Natural killer cell treated with Interleukin-12 subunit alpha and Interleukin-12 subunit beta and Interleukin-15 and Interleukin-18, amount 100 ng/mL, for 72 hours (primary cell): ENCODE data around the gene UGT2B17. TPM values are rescaled to one million over a fixed set of nuclear protein-coding genes. Genes with fewer than 3 reads are reported as not detected.

ENCODE experiments used
- ATAC-seq, 2 donors: fragments of 150-1000 bp; cut with Tn5 transposase in 1 of 2; sonication (Bioruptor Pico), chemical (Tn5 transposase) in 1 of 2; 2 replicates each; pipeline ENCODE4 v1.10.0; 2021
- DNase-seq: peaks from one replicate; pipeline ENCODE4 v3.0.0; 2022; ENCODE audit warnings: low spot score
- H3K27ac Mint-ChIP-seq, 2 donors: 1 replicate in 1 of 2; 2 replicates in 1 of 2; pipeline ENCODE4 v1.8.0; 2022; ENCODE audit warnings: mixed read lengths in 2 of 2, mild to moderate bottlenecking in 1 of 2, moderate library complexity in 1 of 2
- H3K27me3 Mint-ChIP-seq, 2 donors: 1 replicate in 1 of 2; 2 replicates in 1 of 2; pipeline ENCODE4 v1.8.0; 2022; ENCODE audit warnings: mixed read lengths in 2 of 2
- H3K36me3 Mint-ChIP-seq: one replicate; pipeline ENCODE4 v1.8.0; 2022; ENCODE audit warnings: mixed read lengths
- H3K4me1 Mint-ChIP-seq, 2 donors: 1 replicate in 1 of 2; 2 replicates in 1 of 2; pipeline ENCODE4 v1.8.0; 2022; ENCODE audit warnings: low read depth in 2 of 2, mixed read lengths in 2 of 2, mild to moderate bottlenecking in 1 of 2
- H3K4me3 Mint-ChIP-seq: one replicate; pipeline ENCODE4 v1.8.0; 2022; ENCODE audit warnings: mixed read lengths
- H3K9me3 Mint-ChIP-seq: 2 replicates; pipeline ENCODE4 v1.8.0; 2022; ENCODE audit warnings: mixed read lengths
- total RNA-seq, 2 donors: library from RNA; stranded (reverse); gene quantifications; one replicate each; pipeline ENCODE4 v1.2.3, GENCODE V29; 2022

UGT2B17 gene
- total RNA-seq, 2 donors from 2014 or later: not detected

DNA sequence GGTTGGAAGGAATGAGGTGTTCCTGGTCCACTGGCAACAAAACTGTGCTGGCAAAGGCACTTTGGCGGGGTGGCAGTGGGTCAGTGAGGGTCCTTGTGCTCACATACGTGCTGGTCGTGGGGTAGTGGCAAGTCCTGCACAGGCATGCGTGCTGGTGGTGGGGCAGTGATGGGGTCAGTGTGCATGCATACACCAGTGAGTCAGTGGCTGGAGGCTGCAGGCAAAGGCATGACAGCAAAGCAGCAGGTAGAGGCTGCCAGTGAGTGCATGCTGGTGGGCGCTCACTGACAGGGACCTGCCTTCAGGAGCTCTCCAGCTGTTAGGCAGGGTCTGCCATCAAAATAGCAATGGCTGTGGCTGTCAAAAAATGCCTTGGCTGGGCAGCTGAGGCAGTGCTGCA is 86.8 kb downstream of the UGT2B17 start:
- Mint-ChIP-seq H3K27ac (no peak overlapping the region), H3K4me3 (no peak overlapping the region), H3K27me3 (peaks cover 0 to 2% of the 10 kb centered on the region in 2 donors), H3K9me3 (no peaks in the 10 kb centered on the region), H3K36me3 (no peaks in the 10 kb centered on the region), H3K4me1 (no peaks in the 10 kb centered on the region)
- DNase-seq: no peak
- peak in 1 of 2 donors; percentile 40 for ATAC-seq

Other genes starting within 250 kb of the UGT2B17 start
- gene YTHDC1, start 226.2 kb downstream of the UGT2B17 start, total RNA-seq: 10 to 100 TPM; 86.0 to 91.7 TPM
- gene TMPRSS11E, start 128.9 kb downstream of the UGT2B17 start, total RNA-seq: not detected
- not detected for gene UGT2B15, start 94.3 kb upstream of the UGT2B17 start, total RNA-seq
- gene UGT2B10, start 239.7 kb upstream of the UGT2B17 start, total RNA-seq: not detected